Measurements from ENCODE around the gene PALM3.
"Not testable (repeated sequence)": the region's sequence is repeated elsewhere in the genome, so short reads cannot be mapped to it uniquely, and the experiment has no call there.

Gene PALM3

GRCh38 chr19:14059093-14059480, 2.8 kb downstream of the PALM3 start:
- peak; percentile 78 for DNase-seq

DNA sequence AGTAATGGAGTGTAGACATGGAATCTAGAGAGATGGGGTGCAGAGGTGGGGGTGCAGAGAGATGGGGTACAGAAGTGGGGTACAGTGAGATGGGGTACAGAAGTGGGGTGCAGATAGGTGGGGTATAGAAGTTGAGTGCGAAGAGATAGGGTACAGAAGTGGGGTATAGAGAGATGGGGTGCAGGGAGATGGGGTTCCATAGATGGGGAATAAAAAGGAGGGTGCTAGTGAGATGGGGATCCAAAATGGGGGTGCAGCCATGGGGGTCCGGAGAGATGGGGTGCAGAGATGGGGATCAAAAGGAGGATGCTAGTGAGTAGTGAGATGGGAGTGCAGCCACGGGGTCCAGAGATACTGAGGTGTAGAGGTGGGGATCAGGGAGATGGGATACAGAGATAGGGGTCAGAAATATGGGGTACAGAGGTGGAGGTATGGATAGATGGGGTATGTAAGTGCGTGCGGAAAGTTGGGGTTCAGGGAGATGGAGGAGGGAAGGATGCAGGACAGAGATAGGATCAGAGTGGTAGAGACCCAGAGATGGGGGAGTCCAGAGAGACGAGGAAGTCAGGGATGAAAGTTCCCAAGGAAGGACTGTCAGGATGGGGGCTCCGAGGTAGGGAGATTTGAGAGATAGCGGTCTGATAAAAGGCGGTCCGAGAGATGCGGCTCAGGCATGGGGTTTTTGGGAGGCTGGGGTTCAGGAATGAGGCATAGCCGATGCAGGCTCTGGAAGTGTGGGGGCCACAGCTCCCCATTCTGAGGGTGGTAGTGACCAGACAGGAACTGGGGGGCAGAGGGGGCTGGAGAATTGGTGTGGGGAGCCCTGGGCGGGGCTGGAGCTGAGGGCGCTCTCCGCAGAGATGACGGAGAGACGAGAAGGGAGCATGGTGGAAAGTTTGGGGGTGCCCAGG, 3.4 kb downstream of the PALM3 start:
- no peak for DNase-seq

- DNase-seq = no peak
Measured at GRCh38 chr19:14056741-14057356, 5.0 kb downstream of the PALM3 start.

GRCh38 chr19:14056069-14056666, 5.7 kb downstream of the PALM3 start:
- DNase-seq = no peak

DNA sequence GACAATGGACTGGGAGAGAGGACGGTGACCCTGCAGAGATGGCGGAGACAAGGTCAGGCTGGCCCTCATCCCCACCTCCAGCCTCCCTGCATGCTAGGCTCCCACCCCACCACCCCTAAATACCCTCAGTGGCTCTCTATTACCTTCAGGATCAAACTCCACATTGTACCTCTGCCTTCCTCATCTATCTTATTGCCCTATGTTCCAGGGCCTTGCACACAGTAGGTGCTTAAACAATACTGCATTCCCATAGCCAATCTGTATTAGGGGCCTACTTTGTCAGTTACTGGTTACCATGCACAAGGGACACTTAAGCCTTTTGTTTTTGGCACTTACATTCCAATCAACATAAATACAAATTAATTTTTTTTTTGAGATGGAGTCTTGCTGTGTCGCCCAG, 6.5 kb downstream of the PALM3 start:
- DNase-seq = no peak

- DNase-seq = no peak
Measured at GRCh38 chr19:14054721-14055120, 7.2 kb downstream of the PALM3 start.

GRCh38 chr19:14054099-14054498, 7.8 kb downstream of the PALM3 start:
- DNase-seq = no peak

- DNase-seq = no peak
Measured at GRCh38 chr19:14053500-14053899, 8.4 kb downstream of the PALM3 start.

DNA sequence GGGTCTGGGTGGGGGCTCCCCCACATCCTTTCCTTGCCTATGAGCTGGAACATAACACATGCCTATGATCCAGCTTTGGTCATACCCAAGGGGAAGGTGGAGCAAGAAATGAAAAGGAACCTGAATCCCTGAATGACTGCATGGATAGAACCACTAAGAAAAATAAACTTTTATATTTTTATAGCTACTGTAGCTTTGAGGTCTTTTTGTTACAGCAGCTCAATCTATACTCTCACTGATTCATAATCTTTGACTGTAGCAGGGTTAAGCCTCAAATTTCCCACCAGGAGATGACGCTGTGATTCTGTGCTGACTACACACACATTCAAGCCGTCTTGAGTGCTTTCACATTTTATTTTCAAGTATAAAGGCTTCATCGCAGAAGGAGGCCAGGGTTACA, 8.8 kb downstream of the PALM3 start:
- no peak for DNase-seq

- no peak for DNase-seq
Measured at GRCh38 chr19:14052470-14052869, 9.4 kb downstream of the PALM3 start.

DNA sequence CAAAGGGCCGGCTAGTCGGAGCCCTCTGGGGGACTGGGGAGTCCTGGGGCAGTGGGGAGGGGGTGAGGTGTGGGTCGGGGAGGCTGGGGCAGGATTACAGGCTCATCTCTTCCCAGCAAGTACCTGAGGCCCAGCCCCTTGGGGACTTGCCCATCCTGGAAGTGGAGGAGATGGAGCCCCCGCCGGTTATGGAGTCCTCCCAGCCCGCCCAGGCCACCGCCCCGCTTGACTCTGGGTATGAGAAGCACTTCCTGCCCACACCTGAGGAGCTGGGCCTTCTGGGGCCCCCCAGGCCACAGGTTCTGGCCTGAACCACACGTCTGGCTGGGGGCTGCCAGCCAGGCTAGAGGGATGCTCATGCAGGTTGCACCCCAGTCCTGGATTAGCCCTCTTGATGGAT, 9.9 kb downstream of the PALM3 start:
- DNase-seq = no peak

- DNase-seq = not testable (repeated sequence)
Measured at GRCh38 chr19:14050961-14051360, 10.9 kb downstream of the PALM3 start.

DNA sequence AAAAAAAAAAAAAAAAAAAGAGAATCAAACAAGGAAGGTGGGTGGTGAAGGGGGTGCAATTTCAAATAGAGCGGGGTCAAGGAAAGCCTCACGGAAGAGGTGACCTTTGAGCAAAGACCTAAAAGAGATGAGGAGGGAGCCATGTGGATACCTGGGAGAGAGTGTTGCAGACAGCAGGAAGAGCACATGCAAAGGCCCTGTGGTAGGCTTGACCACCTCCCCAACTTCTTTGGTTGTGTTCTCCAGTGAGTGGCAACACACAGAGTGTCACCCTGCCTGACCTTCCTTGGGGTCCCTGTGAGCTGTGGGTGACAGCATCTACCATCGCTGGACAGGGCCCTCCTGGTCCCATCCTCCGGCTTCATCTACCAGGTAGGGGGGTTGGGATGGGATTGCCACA, 11.4 kb downstream of the PALM3 start:
- DNase-seq = no peak

DNA sequence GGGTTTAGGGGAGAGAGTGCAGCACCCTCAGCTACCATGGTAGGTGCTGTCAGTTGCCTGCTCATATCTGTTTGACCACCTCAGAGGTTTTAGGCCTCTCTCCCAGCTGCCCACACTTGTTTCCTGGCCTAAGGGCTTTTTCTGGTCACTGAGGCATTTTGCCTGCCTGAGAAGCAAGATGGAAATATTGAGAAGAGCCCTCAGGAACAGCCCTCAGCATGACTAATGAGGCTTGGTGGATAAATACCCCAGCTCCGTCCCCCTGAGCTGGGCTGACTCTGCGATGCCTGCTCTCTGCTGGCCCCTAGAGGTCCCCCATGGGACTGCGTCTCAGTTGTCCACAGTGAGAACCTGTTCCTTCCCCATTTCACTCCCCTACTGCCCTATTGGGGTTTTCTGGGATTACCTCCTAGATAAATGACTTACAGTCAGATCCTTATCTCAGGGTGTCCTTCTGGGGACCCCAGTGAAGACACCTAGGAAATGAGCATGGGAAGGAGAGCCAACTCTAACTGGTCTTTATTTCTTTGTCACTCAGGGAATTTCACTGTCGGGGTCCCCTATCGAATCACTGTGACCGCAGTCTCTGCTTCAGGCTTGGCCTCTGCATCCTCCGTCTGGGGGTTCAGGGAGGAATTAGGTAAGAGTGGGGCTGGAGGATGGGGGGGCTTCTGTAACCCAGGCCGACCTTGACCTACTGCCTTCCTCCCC, 13.3 kb downstream of the PALM3 start:
- peak; percentile 92 for DNase-seq

DNA sequence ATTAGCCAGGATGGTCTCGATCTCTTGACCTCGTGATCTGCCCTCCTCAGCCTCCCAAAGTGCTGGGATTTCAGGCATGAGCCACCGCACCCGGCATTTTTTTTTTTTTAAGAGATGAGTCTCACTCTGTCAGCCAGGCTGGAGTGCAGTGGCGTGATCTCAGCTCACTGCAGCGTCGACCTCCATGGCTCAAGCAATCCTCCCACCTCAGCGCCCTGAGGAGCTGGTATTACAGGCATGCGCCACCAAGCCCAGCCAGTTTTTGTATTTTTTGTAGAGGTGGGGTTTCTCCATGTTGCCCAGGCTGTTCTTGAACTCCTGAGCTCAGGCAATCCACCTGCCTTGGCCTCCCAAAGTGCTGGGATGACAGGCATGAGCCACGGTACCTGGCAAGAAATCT, 14.0 kb downstream of the PALM3 start:
- not testable (repeated sequence) for DNase-seq

GRCh38 chr19:14042659-14043608, 18.9 kb downstream of the PALM3 start:
- not testable (repeated sequence) for DNase-seq

DNA sequence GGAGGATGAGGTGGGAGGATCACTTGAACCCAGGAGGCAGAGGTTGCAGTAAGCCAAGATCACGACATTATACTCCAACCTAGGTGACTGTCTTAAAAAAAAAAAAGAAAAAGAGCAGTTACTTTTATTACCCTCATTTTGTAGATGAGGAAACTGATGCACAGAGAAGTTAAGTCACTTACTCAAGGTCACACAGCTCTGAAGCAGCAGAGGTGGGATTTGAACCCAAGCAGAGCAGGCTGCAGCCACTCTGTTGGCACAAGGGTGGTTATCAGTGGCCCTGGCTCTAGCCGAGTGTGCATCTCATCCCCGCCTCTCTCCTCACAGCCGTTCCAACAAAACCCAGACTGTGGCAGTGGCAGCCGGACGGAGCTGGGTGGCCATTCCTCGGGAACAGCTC, 22.7 kb downstream of the PALM3 start:
- no peak for DNase-seq

- no peak for DNase-seq
Measured at GRCh38 chr19:14035706-14036105, 26.2 kb downstream of the PALM3 start.

GRCh38 chr19:14035159-14035558, 26.7 kb downstream of the PALM3 start:
- DNase-seq = not testable (repeated sequence)

- no peak for DNase-seq
Measured at GRCh38 chr19:14033946-14034345, 27.9 kb downstream of the PALM3 start.

DNA sequence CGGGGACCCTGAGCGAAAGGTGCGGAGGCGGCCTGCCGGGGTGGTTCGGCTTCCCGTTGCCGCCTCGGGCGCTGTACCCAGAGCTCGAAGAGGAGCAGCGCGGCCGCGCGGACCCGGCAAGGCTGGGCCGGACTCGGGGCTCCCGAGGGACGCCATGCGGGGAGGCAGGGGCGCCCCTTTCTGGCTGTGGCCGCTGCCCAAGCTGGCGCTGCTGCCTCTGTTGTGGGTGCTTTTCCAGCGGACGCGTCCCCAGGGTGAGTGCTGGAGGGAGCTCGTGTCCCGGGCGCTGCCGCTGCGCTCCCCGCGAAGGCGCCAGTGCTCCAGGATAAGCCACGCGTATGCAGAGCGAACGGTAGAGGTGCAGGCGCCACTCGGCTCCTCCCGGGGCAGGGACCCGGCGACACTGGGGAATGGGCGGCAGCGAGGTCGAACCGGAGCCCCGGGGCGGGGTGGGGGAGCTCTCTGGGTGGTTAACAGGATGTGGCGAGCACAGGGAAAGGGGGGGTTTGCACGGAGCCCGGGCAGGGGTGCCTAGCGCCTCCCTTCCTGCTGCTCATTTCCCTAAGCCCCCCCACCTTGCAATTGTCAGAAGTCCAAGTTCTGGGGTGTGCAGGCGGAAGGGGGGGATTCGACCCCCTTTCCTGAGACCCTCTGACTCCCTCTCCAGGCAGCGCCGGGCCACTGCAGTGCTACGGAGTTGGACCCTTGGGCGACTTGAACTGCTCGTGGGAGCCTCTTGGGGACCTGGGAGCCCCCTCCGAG, 30.0 kb downstream of the PALM3 start, which contains the start of gene IL27RA:
Gene IL27RA (plus strand): TSS at position 44 of the 762 bp plus-strand sequence. CDS start 111 bp downstream, at position 155.
- peak; percentile 91 for DNase-seq

Data from activated CD8-positive, alpha-beta memory T cell treated with anti-CD3 and anti-CD28 coated beads for 24 hours (primary cell).